Right lobe of liver (tissue), 6 donors: ENCODE data around the gene KMT2C. TPM values are rescaled to one million over a fixed set of nuclear protein-coding genes. Genes with fewer than 3 reads are reported as not detected.
"Not testable (repeated sequence)": the region's sequence is repeated elsewhere in the genome, so short reads cannot be mapped to it uniquely, and the experiment has no call there.

Experiments
- ATAC-seq, 4 donors: fragments of 200-7000 bp; cut with Tn5 transposase; one replicate each; pipeline ENCODE4 v1.9.1; 2020; ENCODE audit warnings: mild to moderate bottlenecking in 4 of 4, moderate library complexity in 4 of 4
- DNase-seq, 3 donors: peaks; one replicate each; pipeline ENCODE4 v3.0.0-alpha.2; 2020
- H3K27ac ChIP-seq, 3 donors: fragments of 200-600 bp; one replicate each; pipeline ENCODE4 v1.8.0; 2022
- H3K27me3 ChIP-seq, 2 donors: fragments of 200-600 bp; one replicate each; pipeline ENCODE4 v1.8.0; 2022
- H3K36me3 ChIP-seq, 4 donors: fragments of 200-600 bp; sonication (generic) in 1 of 4; one replicate each; pipeline versions ENCODE4 v1.5.1 to v1.8.0; 2017 to 2022; ENCODE audit warnings: control low read depth in 1 of 4
- H3K4me1 ChIP-seq, 4 donors: fragments of 200-600 bp; sonication (generic) in 1 of 4; one replicate each; pipeline versions ENCODE4 v1.5.1 to v1.8.0; 2017 to 2022; ENCODE audit warnings: control low read depth in 1 of 4
- H3K4me3 ChIP-seq, 3 donors: fragments of 200-600 bp; one replicate each; pipeline ENCODE4 v1.8.0; 2022
- H3K9me3 ChIP-seq, 4 donors: fragments of 200-600 bp; sonication (generic) in 1 of 4; one replicate each; pipeline versions ENCODE4 v1.5.1 to v1.8.0; 2017 to 2022; ENCODE audit warnings: control low read depth in 1 of 4
- POLR2A ChIP-seq: fragments of 450-650 bp; IDR thresholded peaks from one replicate; pipeline ENCODE4 v1.6.1; 2017; ENCODE audit warnings: antibody characterized with exemption, mild to moderate bottlenecking
- WGBS: methylation state at CpG from one replicate; pipeline ENCODE4 v1.1.6; 2018; ENCODE audit warnings: low coverage, low lambda C conversion rate; ENCODE audit not compliant: insufficient coverage; ENCODE audit errors: missing lambda C conversion rate; 5-methylcytosine and 5-hydroxymethylcytosine counted together
- intact Hi-C, 2 donors: fragments of 100-400 bp; cut with DNase I; formaldehyde crosslinking; loops; one replicate each; pipeline versions ENCODE4 v1.11.2 to v1.14.1; 2022
- total RNA-seq, 6 experiments: library from RNA; depleted of rRNA in 2 of 6; stranded (reverse); fragments of >200 nt in 2 of 6; fragmentation: NEBNext Ultra II Directional in 3 of 6; extraction: Animal tissue kit (Norgen Biotek cat#: 25700) in 3 of 6; gene quantifications; one replicate each; pipeline versions ENCODE4 v1.1.0 to v1.2.4, GENCODE V29; 2016 to 2023
- TF ChIP-seq, protein P1 (sequence below), 4 donors: fragments of 200-600 bp in 3 of 4; fragments of 450-650 bp in 1 of 4; IDR thresholded peaks; one replicate each; pipeline versions ENCODE4 v1.5.1 to v1.8.0; 2016 to 2022; ENCODE audit warnings: antibody characterized with exemption in 4 of 4, mild to moderate bottlenecking in 2 of 4
- donor health status: DM: no; HTN: yes; CAD: no.
- donor health status: DM: no; HTN: no; CAD: no.
- donor health status: DM: no; HTN: no; CAD: no.
- donor health status: DM: no; HTN: yes; CAD: no.
- donor health status: DM: no; HTN: yes; CAD: no.

Gene KMT2C
- total RNA-seq, 6 experiments from 2014 or later = 20.6 to 32.0 (median 29.9) TPM

DNA sequence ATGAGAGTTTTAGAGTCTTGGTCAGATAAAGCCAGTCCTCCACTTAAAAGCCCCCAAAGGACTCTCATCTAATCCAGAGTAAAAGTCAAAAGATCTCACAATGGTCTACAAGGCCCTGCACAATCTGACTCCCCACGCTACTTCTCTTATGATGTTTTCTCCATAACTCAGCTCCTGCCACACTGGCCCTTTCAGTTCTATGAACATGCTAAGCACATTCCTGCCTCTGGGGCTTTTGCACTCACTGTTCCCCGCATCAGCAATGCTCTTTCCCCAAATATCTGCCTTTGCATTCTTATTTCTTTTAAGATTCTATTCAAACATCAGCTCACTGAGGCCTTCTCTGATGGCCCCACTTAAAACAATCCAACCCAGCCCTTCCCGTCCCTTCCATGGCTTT lies 41.6 kb downstream of the KMT2C start:
- TF ChIP-seq, protein P1, sequence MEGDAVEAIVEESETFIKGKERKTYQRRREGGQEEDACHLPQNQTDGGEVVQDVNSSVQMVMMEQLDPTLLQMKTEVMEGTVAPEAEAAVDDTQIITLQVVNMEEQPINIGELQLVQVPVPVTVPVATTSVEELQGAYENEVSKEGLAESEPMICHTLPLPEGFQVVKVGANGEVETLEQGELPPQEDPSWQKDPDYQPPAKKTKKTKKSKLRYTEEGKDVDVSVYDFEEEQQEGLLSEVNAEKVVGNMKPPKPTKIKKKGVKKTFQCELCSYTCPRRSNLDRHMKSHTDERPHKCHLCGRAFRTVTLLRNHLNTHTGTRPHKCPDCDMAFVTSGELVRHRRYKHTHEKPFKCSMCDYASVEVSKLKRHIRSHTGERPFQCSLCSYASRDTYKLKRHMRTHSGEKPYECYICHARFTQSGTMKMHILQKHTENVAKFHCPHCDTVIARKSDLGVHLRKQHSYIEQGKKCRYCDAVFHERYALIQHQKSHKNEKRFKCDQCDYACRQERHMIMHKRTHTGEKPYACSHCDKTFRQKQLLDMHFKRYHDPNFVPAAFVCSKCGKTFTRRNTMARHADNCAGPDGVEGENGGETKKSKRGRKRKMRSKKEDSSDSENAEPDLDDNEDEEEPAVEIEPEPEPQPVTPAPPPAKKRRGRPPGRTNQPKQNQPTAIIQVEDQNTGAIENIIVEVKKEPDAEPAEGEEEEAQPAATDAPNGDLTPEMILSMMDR (IDR thresholded peaks at IDR 0.05) = peak; percentile 32 to 46 (median 40)
- DNase-seq, H3K9me3 ChIP-seq, H3K4me1 ChIP-seq, intact Hi-C loops, H3K27me3 ChIP-seq, H3K4me3 ChIP-seq, H3K27ac ChIP-seq, H3K36me3 ChIP-seq: not testable (repeated sequence)
- WGBS = 48% methylated on average over 3 of the region's 3 CpGs
- peak; percentile 75 to 80 (median 76) for ATAC-seq

GRCh38 chr7:152392254-152392653 lies 43.5 kb downstream of the KMT2C start:
- Histone ChIP-seq H3K9me3 (no peaks in the 10 kb centered on the region), H3K4me1 (no peaks in the 10 kb centered on the region), H3K4me3 (no peak overlapping the region), H3K36me3 (no peaks in the 10 kb centered on the region), H3K27ac (no peak overlapping the region), H3K27me3 (no peaks in the 10 kb centered on the region)
- DNase-seq (no peak), ATAC-seq (no peak)
- no peak for TF ChIP-seq POLR2A
- TF ChIP-seq, protein P1 (IDR thresholded peaks at IDR 0.05) = no peak
- WGBS = 100% methylated on average over 1 of the region's 1 CpG
- intact Hi-C loops = no loop called here

GRCh38 chr7:152386136-152386764 lies 49.6 kb downstream of the KMT2C start:
- H3K4me1 ChIP-seq, intact Hi-C loops, H3K9me3 ChIP-seq, H3K27ac ChIP-seq, H3K36me3 ChIP-seq, H3K27me3 ChIP-seq, H3K4me3 ChIP-seq, DNase-seq: not testable (repeated sequence)
- ATAC-seq = peak; percentile 65 to 75 (median 68)
- 39% methylated on average over 5 of the region's 5 CpGs for WGBS

DNA sequence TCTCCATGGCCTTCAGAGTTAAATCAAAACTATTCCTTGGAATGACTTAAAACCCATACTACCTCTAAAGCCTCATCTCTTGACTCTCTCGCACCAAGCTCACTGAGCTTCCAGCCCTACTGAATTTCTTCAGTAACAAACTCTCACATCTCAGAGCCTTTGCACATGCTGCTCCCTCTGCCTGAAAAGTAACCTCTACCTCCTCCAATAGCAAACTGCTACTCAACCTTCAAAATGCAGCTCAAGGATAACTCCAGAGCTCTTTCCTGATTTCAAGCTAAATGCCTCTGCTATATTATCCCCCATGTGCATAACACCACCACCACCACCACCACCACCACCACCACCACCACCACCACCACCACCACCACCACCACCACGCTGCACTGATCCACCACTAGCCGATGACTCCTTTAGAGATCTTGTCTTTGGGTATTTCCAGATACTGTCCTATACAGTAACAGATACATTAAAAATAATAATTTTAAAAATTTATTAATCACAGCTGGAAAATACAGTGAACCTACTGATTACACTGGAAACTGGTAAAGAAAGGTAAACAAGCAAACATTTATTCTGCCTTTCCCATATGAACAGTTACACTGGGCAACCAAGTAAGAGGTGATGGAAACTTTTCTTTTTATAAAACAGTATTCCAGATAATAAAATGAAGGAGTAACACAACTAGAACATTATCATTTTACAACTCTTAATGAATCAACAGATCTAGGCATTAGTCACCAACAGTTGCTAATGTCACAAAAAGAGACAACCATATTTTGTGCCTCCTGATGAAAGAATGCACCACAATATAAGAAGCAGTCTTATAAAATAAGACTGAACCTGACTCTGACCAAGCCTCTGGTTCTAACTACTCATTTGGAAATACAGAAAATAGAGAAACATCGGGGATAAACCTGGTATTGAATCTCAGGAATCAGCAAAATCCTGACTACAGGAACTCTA lies 51.3 kb downstream of the KMT2C start:
- intact Hi-C loops, H3K4me1 ChIP-seq: not testable (repeated sequence)
- WGBS = 44% methylated on average over 4 of the region's 4 CpGs

GRCh38 chr7:152383341-152384234 lies 52.2 kb downstream of the KMT2C start:
- Histone ChIP-seq H3K9me3 (no peaks in the 10 kb centered on the region), H3K27me3 (no peaks in the 10 kb centered on the region), H3K4me1 (peaks cover 0 to 4% (median 0%) of the 10 kb centered on the region in 4 donors), H3K27ac (no peak overlapping the region), H3K4me3 (no peak overlapping the region), H3K36me3 (no peaks in the 10 kb centered on the region)
- DNase-seq = no peak
- ATAC-seq = peak; percentile 6 to 52 (median 28)
- intact Hi-C loops = no loop called here
- TF ChIP-seq, protein P1 (IDR thresholded peaks at IDR 0.05) = no peak
- no peak for TF ChIP-seq POLR2A
- WGBS = 54% methylated on average over 9 of the region's 9 CpGs

More for the DNA sequence above, 51.3 kb downstream of the KMT2C start:
- H3K36me3 ChIP-seq, H3K4me3 ChIP-seq, H3K27ac ChIP-seq, H3K9me3 ChIP-seq, H3K27me3 ChIP-seq, DNase-seq: not testable (repeated sequence)
- ATAC-seq = peak in 1 of 4 donors; percentile 7
